Anterior cingulate cortex (tissue), 58 donors: ENCODE measurements around the gene TMPRSS13.
"Not testable (repeated sequence)": the region's sequence is repeated elsewhere in the genome, so short reads cannot be mapped to it uniquely, and the experiment has no call there.

Experiments
- DNase-seq, 58 donors: peaks; one replicate each; lab custom pipeline; 2025; lab: John Stamatoyannopoulos, UW

The TMPRSS13 gene

DNA sequence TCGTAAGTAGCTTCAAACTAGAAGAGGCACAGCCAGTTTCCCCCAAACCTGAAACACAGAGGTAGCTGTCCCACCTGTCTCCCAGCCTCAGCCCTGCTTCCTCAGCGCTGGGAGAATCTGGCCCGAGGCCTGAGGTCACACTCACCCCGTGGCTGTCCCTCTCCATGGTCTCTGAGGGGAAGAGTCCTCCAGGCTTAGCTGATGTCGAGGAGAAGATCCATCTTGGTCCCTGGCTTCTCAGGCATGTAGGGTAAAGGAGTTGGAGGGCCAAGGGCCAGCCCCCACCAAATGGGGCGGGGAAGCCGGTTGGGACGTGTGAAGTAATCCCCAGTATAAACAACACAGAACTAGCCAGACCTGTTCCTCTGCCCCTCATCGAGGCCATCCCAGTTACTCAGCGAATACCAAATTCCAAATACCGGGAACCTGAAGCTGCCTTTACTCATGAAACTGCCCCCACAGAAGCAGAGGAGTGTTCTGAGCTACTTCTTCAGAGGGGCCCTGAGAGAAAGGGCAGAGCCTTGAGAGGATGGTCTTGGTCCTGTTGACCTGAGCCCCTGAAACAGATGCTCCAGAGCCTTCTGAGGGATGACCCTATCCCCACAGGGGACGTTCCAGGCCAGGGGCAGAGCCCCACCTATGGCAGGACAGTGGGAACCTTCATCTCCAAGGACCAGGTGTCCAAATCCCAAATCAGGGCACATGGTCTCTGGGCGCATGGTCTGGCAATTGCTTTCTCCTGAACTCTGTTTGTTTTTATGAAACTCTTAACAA lies at the start of gene TMPRSS13:
Gene TMPRSS13 (minus strand): TSS at position 261 of the 774 bp plus-strand sequence. CDS start 95 bp downstream, at position 166.
- DNase-seq, result no peak

DNA sequence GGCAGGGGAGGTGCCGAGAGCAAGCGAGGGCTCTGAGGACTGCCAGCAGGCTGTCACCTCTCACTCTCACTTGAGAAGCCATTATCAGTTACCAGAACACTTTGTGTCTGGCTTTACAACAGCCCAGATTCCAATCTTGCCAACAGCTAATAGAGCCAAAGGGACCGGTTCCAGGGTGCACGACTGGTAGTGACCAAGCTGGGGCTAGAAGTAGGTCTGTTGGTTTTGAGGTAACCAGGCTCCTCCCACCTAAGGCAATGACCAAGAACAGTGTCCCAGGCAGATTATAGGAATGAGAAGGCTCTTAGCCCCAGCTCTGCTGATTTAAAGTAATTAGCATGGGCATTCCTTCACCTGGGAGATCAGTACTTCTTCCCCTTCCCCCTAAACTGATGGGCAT lies 49.8 kb upstream of the TMPRSS13 start:
- DNase-seq, result no peak

DNA sequence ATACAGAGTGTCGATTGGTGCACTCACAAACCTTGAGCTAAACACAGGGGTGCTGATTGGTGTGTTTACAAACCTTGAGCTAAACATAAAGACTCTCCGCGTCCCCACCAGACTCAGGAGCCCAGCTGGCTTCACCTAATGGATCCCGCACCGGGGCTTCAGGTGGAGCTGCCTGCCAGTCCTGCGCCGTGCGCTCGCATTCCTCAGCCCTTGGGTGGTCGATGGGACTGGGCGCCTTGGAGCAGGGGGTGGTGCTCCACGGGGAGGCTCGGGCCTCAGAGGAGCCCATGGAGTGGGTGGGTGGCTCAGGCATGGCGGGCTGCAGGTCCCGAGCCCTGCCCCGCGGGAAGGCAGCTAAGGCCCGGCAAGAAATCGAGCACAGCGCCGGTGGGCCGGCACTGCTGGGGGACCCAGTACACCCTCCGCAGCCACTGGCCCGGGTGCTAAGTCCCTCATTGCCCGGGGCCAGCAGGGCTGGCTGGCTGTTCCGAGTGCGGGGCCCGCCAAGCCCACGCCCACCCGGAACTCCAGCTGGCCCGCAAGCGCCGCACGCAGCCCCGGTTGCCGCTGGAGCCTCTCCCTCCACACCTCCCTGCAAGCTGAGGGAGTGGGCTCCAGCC lies 49.2 kb upstream of the TMPRSS13 start:
- DNase-seq, result not testable (repeated sequence)

DNA sequence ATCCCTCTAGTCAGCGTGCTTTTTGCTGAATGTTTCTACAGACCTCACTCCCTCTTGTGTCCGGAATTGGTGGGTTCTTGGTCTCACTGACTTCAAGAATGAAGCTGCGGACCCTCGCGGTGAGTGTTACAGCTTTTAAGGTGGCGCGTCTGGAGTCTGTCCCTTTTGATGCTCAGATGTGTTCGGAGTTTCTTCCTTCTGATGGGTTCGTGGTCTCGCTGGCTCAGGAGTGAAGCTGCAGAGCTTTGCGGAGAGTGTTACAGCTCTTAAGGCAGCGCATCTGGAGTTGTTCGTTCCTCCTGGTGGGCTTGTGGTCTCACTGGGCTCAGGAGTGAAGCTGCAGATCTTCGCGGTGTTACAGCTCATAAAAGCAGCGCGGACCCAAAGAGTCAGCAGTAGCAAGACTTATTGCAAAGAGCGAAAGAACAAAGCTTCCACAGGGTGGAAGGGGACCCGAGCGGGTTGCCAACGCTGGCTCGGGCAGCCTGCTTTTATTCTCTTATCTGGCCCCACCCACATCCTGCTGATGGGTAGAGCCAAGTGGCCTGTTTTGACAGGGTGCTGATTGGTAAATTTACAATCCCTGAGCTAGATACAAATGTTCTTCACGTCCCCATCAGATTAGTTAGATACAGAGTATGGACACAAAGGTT lies 48.5 kb upstream of the TMPRSS13 start:
- DNase-seq, result not testable (repeated sequence)

DNA sequence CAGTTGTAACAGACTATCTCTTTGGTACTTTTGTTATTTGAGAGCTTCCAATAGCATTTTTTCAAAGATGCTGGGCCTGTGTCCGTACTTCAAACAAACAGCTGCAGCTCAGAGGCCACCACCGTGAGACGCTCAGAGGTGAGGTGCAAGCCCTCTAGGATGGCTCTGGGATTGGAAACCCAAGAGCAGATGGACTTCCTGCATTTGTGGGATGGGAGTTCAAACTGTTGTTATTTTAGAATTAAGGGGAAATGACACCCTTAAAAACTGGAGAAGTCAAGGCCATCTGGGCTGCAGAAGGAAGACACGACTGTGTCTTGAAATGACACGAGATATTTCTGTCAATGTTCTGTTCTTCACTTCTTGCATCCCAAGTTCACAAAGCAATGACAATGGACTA lies 47.8 kb upstream of the TMPRSS13 start:
- no peak for DNase-seq

DNA sequence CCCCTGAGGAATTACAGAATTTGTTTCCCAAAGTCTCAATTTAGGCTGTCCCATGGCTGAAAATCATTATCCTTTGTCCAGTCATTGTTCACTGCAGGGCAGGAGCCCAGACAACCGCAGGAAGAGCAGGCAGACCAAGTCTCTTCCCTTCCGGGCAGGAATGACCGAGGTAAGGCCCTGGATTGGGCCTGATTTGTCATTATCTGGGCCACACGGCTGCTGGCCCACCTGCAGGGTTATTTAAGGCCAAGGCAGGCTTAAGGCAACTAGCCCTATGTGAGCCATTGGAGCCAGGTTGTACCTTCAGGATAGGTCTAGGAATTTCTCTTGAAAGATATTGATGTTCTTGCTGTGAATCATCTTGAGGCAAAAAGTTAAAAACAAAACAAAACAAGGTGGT lies 47.2 kb upstream of the TMPRSS13 start:
- DNase-seq, result no peak

DNA sequence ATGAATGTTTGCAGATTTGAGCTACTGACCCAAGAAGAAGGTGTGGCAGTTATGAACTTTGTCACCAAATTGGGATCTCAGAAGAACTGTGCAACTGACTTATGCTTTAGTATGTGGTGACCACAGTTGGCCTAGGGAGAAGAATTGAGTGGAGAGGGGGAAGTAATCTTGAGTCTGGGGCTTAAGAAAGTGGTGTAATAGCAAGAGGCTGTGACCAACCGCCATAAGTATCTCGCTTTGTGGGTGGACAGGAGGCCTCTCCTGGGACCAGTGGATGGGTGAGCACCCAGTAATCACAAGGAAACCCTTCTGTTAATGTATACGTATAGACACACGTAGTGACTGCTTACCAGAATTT lies 44.3 kb upstream of the TMPRSS13 start:
- DNase-seq, result no peak

DNA sequence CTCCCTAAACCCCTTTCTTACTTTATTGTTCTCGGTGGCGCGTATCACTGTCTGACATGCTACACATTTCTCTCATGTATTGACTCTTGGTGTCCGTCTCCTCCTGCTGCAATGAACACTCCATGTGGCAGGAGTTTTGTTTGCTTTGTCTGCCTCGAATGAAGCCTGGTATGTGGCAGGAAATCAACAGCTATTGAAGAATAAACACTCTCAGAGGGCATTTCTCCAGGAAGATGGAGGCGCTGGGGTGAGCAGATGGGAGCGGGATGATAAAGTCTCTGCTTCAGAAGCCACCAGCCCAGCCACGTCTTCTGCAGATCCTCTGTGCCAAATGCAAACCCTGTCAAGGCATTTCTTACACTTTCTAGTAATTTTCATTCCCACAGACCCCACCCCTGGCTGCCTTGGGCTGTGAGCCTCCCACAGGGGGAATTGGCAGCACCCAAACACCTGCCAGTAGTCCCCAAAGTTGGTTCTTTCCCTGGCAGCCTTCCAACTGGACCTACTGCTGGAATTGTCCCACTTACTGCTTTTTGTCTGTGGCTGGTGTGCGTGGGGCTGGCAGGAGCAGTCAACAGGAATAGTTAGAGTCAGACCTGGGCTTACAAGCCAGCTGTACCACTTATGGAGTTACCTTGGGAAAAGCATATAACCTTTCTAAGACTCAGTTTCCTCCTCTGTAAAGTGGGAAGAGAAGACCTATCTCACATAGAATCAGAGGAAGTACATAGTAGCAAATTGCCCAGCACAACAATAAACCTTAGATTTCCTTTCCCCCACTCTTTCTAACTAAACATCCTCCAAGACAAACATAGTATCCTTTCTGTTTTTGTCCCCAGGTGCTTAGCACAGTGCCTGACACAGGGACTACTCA lies 43.7 kb upstream of the TMPRSS13 start:
- DNase-seq, result no peak

DNA sequence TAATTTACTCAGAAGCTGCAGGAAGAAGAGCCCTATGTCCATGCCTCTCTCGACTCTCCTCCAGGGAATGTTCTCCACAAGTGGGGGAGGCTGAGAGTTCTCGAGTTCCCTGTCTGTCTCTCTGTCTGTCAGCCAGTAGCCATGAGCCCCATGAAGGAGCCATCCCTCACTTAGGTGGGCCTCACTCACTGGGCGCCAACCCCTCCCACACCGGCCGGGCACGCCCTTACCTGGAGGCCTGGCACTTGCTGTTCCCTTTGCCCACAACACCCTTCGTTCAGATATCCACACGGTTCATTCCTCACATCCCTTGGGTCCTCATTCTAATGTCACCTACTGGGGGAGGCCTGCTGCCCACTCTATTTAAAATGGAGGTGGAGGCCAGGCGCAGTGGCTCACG lies 42.8 kb upstream of the TMPRSS13 start:
- no peak for DNase-seq

DNA sequence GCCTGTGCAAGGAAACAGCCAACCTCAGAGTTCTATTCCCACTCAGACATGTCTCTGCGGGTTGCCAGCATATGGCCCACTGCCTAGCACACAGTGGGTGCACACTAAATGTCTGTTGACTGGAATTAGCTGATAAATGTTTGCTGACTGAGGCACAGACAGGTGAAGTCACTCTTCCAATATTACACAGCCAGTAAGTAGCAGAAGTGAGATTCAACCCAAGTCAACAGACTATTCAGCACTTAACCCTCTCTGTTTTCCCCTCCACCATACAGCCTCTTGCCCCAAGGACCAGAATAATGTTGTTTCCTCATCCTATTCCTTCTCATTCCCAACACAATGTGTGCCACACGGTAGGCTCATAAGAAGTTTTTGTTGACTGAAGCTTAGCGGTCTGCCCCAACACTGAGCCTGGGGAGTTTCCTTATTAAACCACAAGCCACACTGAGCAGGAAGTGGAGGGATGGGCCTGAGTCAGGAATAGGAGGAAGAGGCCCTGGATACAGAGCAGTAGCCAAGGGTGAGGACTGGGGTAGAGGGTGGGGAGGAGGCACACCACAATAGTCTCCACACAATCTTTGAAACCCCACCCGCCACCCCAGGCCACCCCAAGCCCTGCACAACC lies 41.3 kb upstream of the TMPRSS13 start:
- no peak for DNase-seq

DNA sequence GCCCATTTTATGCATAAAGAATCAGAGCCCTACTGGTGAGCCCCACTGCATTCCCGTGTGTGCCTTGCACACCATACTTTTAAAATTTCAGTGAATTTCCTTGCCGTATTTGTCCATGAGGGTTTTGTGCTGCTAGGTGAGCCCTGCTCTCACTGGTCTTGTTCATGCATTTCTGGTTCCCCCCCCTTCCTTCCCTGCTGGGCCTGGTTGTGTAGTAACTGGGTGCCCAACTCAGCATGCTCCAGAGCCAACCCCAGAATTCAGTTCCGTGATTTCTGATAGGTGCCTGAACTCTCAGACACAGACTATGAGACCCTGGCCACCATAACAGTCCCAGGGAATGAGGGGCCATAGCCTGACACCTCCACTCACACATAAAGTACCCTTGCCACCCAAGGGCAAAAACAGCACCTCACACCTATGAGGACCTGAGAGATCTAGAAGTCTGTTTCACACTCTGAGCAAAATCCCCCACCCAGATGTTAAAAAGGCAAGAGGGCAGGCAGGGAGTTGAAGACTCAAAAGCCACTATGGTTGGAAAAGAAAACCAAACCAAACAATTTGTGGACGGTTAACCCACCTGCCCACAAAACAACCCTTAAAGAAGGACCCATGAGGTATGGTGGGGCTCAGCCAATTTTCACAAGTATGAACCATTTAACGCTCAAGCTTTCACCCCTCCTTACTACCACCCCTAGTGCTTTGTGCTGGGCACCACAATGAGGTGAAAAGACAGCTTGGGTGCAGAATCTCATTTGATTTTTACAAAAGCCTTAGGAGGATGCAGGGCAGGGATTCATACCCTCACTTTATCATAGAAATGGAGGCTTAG lies 40.2 kb upstream of the TMPRSS13 start:
- DNase-seq, result no peak

DNA sequence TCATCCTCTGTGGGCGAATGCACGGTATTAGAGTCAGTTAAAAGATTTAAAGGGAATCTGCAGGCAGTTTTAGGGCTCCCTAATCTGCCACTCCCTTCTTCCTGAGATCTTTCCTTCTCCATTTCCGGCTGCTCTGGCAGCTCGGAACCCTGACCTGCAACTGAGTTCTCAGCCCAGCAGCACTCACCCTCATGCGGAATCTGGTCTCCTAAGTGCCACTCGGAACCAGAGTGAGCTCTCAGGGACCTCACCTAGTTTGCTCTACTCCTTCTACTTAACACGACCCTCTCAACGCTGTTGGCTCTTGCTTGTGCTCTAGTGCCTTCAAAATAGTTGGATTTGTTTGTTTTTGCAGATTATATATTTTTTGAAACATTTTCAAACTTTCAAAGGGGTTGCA lies 37.7 kb upstream of the TMPRSS13 start:
- no peak for DNase-seq

DNA sequence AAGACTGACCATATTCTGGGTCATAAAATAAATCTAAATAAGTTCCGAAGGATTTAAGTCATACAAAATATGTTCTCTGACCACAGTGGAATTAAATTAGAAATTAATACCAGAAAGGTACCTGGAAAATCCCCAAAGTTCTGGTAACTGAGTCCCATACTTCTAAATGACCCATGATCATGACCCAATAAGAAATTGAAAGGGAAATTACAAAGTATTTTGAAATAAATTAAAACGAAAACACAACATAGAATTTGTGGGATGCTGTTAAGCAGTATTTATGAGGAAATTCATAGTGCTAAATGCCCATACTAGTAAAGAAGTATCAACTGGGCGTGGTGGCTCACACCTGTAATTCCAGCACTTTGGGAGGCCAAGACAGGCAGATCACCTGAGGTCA lies 33.6 kb upstream of the TMPRSS13 start:
- DNase-seq, result no peak

DNA sequence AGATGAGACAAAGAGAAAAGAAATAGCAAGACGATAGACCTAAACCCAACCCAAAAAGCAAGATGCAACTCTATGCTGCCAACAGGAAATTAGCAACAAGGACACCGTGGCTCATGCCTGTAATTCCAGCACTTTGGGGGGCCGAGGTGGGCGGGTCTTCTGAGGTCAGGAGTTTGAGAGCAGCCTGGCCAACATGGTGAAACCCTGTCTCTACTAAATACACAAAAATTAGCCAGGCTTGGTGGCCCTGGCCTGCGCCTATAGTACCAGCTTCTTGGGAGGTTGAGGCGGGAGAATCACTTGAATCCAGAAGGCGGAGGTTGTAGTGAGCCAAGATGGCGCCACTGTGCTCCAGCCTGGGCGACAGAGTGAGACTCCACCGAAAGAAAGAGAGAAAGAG lies 32.7 kb upstream of the TMPRSS13 start:
- no peak for DNase-seq

DNA sequence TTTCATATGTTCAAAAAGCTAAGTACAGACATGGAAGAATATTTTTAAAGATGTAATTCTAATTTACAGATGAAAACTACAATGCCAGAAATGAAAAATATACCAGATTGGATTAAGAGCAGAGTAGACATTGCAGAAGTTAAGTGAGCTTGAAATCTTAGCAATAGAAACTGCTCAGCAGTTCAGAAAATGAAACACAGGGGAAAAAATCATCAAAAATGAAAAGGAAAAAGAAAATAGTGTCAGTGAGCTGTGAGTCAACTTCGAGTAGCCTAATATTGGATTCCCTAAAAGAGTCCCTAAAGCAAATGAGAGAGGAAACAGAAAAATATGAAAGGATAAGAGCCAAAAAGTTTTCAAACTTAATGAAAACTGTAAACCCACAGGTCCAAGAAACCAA lies 31.2 kb upstream of the TMPRSS13 start:
- no peak for DNase-seq

DNA sequence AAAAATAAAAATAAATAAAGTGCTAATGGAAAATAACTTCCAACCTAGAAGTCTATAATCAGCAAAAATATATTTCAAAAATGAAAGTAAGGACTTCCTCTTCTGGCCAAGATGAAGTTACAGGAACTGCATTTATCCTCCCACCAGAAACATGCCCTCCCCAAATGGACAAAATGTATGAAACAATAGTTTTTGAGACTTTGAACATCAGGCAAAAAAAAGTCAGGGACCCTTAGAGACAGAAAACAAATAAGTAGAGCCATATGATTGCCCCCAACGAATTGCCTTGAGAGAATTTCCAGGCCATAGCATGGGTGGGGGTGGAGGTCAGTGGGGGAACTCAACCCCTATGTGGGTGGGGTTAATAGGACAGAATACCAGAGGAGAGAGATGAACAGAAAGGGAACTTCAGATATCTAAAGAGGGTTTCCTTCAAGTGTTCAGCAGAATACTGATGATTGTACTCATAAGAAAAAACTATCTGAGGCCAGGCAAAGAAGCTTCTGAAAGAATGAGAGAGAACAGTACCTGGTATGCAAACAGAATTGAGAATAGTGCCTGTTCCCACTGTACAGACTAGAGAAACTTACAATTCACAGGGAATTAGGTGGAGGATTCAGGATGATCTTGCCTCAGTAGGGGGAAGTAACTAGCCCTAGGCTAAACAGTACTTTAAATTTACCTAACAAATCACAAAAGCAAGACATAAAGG lies 30.4 kb upstream of the TMPRSS13 start:
- no peak for DNase-seq

DNA sequence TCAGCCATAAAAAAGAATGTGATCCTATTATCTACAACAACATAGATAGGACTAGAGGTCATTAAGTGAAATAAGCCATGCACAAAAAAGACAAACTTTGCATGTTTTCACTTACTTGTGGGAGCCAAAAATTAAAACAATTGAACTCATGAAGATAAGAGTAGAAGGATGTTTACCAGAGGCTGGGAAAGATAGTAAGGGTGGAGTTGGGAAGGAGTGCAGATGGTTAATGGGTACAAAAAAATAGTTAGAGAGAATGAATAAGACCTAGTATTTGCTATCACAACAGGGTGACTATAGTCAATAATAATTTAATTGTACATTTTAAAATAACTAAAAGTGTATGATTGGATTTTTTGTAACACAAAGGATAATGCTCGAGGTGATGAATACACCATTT lies 29.7 kb upstream of the TMPRSS13 start:
- DNase-seq, result no peak

DNA sequence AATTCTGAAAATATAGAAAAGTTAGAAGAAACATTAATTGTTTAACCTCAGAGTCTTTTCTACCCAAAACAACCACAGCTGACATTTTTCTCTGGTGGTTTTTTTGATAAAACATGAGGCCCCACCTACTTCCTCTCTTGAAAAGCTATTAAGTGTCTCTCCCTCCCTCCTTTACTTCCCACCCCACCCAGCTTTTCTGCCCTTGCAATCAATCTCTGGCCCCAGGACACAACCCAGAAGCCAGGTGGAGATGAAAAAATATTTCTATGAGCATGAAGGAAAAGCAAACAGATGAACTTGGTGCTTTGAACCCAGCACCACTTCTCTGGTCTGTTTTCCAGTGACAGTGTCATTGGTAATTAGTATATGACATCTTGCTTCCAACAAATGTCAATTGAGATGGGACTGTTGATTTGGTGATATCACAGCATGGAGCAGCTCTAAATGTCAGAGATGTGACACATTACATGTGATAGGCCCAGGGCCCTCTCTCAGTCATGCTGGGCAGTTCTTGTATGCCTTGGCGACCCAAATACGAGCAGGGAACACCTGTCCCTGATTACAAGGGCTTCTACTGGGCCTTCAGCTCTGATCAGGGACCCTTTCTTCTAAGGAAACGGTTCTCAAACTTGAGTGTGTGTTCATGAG lies 23.9 kb upstream of the TMPRSS13 start:
- DNase-seq, result no peak
